Heart left ventricle (tissue), 16 donors: ENCODE results near the gene TOMM7. TPM values are rescaled to one million over a fixed set of nuclear protein-coding genes. Genes with fewer than 3 reads are reported as not detected.

Experiments used
- ATAC-seq, 4 donors: fragments of 200-7000 bp; cut with Tn5 transposase; one replicate each; pipeline ENCODE4 v1.9.1; 2020 to 2022; ENCODE audit warnings: moderate library complexity in 4 of 4, mild to moderate bottlenecking in 3 of 4, moderate number of reproducible peaks in 1 of 4
- DNase-seq, 5 donors: peaks; one replicate each; pipeline ENCODE4 v3.0.0-alpha.2; 2020
- H3K27ac ChIP-seq, 12 donors: fragments of 200-600 bp; sonication (generic) in 4 of 12; one replicate each; pipeline versions ENCODE4 v1.5.0 to v1.8.0; 2016 to 2022; ENCODE audit warnings: mild to moderate bottlenecking in 2 of 12
- H3K27me3 ChIP-seq, 9 donors: fragments of 200-600 bp; sonication (generic) in 2 of 9; one replicate each; pipeline versions ENCODE4 v1.5.1 to v1.8.0; 2016 to 2022; ENCODE audit warnings: mild to moderate bottlenecking in 3 of 9
- H3K36me3 ChIP-seq, 9 donors: fragments of 200-600 bp; sonication (generic) in 2 of 9; one replicate each; pipeline versions ENCODE4 v1.5.0 to v1.8.0; 2018 to 2022; ENCODE audit warnings: mild to moderate bottlenecking in 2 of 9
- H3K4me1 ChIP-seq, 12 donors: fragments of 200-600 bp; sonication (generic) in 4 of 12; one replicate each; pipeline versions ENCODE4 v1.5.0 to v1.8.0; 2016 to 2022; ENCODE audit warnings: mild to moderate bottlenecking in 3 of 12
- H3K4me3 ChIP-seq, 12 donors: fragments of 200-600 bp; sonication (generic) in 4 of 12; one replicate each; pipeline versions ENCODE4 v1.5.0 to v1.8.0; 2017 to 2022; ENCODE audit warnings: mild to moderate bottlenecking in 9 of 12, moderate library complexity in 4 of 12
- H3K9me3 ChIP-seq, 12 donors: fragments of 200-600 bp; sonication (generic) in 4 of 12; one replicate each; pipeline versions ENCODE4 v1.5.0 to v1.8.0; 2016 to 2022; ENCODE audit warnings: mild to moderate bottlenecking in 1 of 12
- POLR2A ChIP-seq, 2 donors: fragments of 450-650 bp; IDR thresholded peaks; one replicate each; pipeline ENCODE4 v1.6.1; 2017; ENCODE audit warnings: antibody characterized with exemption in 2 of 2, mild to moderate bottlenecking in 2 of 2, moderate library complexity in 2 of 2
- WGBS, 4 donors: extraction: QIAGEN DNeasy Blood & Tissue Kit in 2 of 4; methylation state at CpG; one replicate each; pipeline versions ENCODE4 v1.1.5 to v1.1.7; 2013 to 2018; 5-methylcytosine and 5-hydroxymethylcytosine counted together
- intact Hi-C, 10 donors: fragments of 100-400 bp; cut with DNase I; formaldehyde crosslinking; loops; one replicate each; pipeline versions ENCODE4 v1.11.1 to v1.14.2; 2022
- polyA plus RNA-seq, 2 donors: library from polyadenylated mRNA; stranded (reverse); fragments of 200-250 nt; gene quantifications; one replicate each; pipeline ENCODE4 v1.2.3, GENCODE V29; 2013
- total RNA-seq, 9 donors: library from RNA; depleted of rRNA in 2 of 9; stranded (reverse); fragments of >200 nt in 2 of 9; fragmentation: NEBNext Ultra II Directional in 3 of 9; extraction: Animal tissue kit (Norgen Biotek cat#: 25700) in 3 of 9; gene quantifications; one replicate each; pipeline versions ENCODE4 v1.1.0 to v1.2.4, GENCODE V29; 2016 to 2023
- TF ChIP-seq, protein P1 (sequence below), 12 donors: fragments of 200-600 bp; sonication (generic) in 4 of 12; IDR thresholded peaks; one replicate each; pipeline versions ENCODE4 v1.5.0 to v1.8.0; 2018 to 2022; ENCODE audit warnings: antibody characterized with exemption in 12 of 12, mild to moderate bottlenecking in 5 of 12
- donor health status: ischemic (EF 13 %, LVEDD 7.1; RV severe dilation, severe dysfunction).
- donor health status: healthy with polysubstance abuse.
- donor health status: DM: no; HTN: yes; CAD: no.
- donor health status: DM: no; HTN: no; CAD: no.
- donor health status: ischemic (EF 25% LVEDD 6.9; RV normal size, moderate dysfunction).
- donor health status: ischemic (EF 25% LVEDD 5.7; RV mildly dilated, moderate dysfunction).
- donor health status: healthy.
- donor health status: DM: yes; HTN: yes; CAD: no.
- donor health status: ischemic (EF 35%, LVEDD 5.7; RV mildly dilated, moderate dysfunction).
- donor health status: nonischemic (EF 11% LVEDD 7.7; RV severe dilation, severe dysfunction).
- donor health status: DM: yes; HTN: yes; CAD: no.
- donor health status: PGD.
- donor health status: ischemic (EF 29% LVEDD 5.4; RV normal size, mild dysfunction).
- donor health status: nonischemic (EF 23%, LVEDD 6.1; RV moderate dilation, normal function).

Gene TOMM7
- total and polyA plus RNA-seq, 11 donors = 137 to 529 (median 351) TPM

DNA sequence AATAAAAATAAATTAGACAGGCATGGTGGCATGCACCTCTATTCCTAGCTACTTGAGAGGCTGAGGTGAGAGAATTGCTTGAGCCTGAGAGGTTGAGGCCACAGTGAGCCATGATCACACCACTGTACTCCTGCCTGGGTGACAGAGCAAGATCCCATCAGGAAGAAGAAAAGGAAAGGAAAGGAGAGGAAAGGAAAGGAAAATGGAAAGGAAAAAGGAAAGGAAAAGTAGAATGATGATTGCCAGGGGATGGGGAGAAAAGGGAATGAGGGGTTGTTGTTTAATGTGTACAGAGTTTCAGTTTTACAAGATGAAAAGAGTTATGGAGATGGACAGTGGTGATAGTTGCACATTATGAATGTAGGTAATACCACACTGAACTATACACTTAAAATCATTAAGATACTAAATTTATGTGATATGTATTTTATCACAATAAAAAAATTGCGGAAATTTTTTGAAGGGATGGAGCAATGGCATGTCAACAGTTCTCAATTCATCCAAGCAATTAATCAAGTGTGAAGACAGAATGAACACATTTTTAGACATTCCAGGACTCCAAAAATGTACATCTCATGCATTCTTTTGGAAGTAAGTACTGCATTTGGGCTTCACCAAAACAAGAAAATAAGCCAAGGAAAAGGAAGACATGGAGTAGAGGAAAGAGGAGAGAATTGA lies 51.3 kb downstream of the TOMM7 start:
- TF ChIP-seq, protein P1, sequence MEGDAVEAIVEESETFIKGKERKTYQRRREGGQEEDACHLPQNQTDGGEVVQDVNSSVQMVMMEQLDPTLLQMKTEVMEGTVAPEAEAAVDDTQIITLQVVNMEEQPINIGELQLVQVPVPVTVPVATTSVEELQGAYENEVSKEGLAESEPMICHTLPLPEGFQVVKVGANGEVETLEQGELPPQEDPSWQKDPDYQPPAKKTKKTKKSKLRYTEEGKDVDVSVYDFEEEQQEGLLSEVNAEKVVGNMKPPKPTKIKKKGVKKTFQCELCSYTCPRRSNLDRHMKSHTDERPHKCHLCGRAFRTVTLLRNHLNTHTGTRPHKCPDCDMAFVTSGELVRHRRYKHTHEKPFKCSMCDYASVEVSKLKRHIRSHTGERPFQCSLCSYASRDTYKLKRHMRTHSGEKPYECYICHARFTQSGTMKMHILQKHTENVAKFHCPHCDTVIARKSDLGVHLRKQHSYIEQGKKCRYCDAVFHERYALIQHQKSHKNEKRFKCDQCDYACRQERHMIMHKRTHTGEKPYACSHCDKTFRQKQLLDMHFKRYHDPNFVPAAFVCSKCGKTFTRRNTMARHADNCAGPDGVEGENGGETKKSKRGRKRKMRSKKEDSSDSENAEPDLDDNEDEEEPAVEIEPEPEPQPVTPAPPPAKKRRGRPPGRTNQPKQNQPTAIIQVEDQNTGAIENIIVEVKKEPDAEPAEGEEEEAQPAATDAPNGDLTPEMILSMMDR (IDR thresholded peaks at IDR 0.05) = no peak
- TF ChIP-seq POLR2A (IDR thresholded peaks at IDR 0.05) = no peak
- no peak for DNase-seq
- H3K4me1 ChIP-seq = no peaks in the 10 kb centered on the region
- ATAC-seq = no peak
- no peak overlapping the region for H3K4me3 ChIP-seq
- 93 to 100% (median 94%) methylated on average over 1 of the region's 1 CpG for WGBS, 4 donors
- no peaks in the 10 kb centered on the region for H3K36me3 ChIP-seq
- H3K27me3 ChIP-seq = no peaks in the 10 kb centered on the region
- intact Hi-C loops = no loop called here
- H3K27ac ChIP-seq = no peak overlapping the region
- H3K9me3 ChIP-seq = no peaks in the 10 kb centered on the region

DNA sequence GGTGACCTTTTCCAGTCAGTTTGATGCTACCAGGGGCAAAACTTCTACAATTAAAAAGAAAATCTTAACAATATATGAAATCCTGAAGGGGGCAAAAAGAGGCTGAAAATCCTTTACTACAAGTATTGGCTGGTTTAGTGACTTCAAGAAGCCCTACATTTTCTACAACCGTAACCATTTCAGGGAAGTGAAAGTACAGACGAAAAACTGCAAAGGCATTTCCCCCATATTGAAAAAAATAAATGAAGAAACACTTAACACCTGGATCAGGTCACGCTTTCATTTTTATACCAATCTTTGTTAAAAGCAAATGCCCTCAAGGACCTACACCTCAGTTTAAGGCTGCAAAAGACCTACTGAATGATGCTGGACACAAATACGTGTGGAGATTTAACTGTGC lies 57.0 kb downstream of the TOMM7 start:
- 74 to 84% (median 78%) methylated on average over 4 of the region's 4 CpGs for WGBS, 4 donors
- no peak for ATAC-seq
- no peak for TF ChIP-seq POLR2A (IDR thresholded peaks at IDR 0.05)
- TF ChIP-seq, protein P1 (IDR thresholded peaks at IDR 0.05) = no peak
- Histone ChIP-seq H3K36me3 (no peaks in the 10 kb centered on the region), H3K4me3 (no peak overlapping the region), H3K4me1 (no peaks in the 10 kb centered on the region), H3K9me3 (peaks cover 0 to 3% (median 0%) of the 10 kb centered on the region in 12 donors), H3K27ac (no peak overlapping the region), H3K27me3 (no peaks in the 10 kb centered on the region)
- no peak for DNase-seq
- intact Hi-C loops = no loop called here

Other genes starting within 250 kb of the TOMM7 start
- 10 to 100 TPM in 1 of 9 donors, 1 to 10 TPM in 5, under 1 TPM in 2, not detected in 1; 0.72 to 15.1 (median 2.6) TPM for gene IL6, start 95.6 kb downstream of the TOMM7 start, total RNA-seq
- 1 to 10 TPM; 1.7 to 2.0 TPM for gene IL6, start 95.6 kb downstream of the TOMM7 start, polyA plus RNA-seq
- gene HYCC1, start 191.3 kb upstream of the TOMM7 start, total RNA-seq = 10 to 100 TPM; 31.4 to 48.2 (median 35.6) TPM
- 10 to 100 TPM in 1 of 2 donors, 1 to 10 TPM in 1; 6.1 to 24.6 TPM for gene HYCC1, start 191.3 kb upstream of the TOMM7 start, polyA plus RNA-seq